GM21619 (cell line): ENCODE data around the gene GNGT1.

ENCODE experiments used
- ATAC-seq: cut with Tn5 transposase; IDR thresholded peaks from one replicate; pipeline ENCODE4 v1.9.1; 2021; ENCODE audit not compliant: unreplicated experiment

Gene GNGT1

GRCh38 chr7:93938293-93938692 lies 31.9 kb downstream of the GNGT1 start:
- no peak for ATAC-seq

- no peak for ATAC-seq
These were observed 35.6 kb downstream of the GNGT1 start for GRCh38 chr7:93941945-93942344.

- ATAC-seq = no peak
These were observed 37.6 kb downstream of the GNGT1 start for GRCh38 chr7:93943816-93944540.

- no peak for ATAC-seq
These were observed 38.3 kb downstream of the GNGT1 start for GRCh38 chr7:93944673-93945072.

GRCh38 chr7:93945083-93945482 lies 38.7 kb downstream of the GNGT1 start:
- ATAC-seq = no peak

GRCh38 chr7:93945756-93946535 lies 39.6 kb downstream of the GNGT1 start:
- ATAC-seq = no peak

GRCh38 chr7:93948106-93948505 lies 41.7 kb downstream of the GNGT1 start:
- ATAC-seq = no peak

- no peak for ATAC-seq
These were observed 42.5 kb downstream of the GNGT1 start for GRCh38 chr7:93948873-93949272.

- ATAC-seq = no peak
These were observed 43.1 kb downstream of the GNGT1 start for GRCh38 chr7:93949423-93949822.

GRCh38 chr7:93955304-93955703 lies 48.9 kb downstream of the GNGT1 start:
- peak; percentile 87 for ATAC-seq

GRCh38 chr7:93957767-93958166 lies 51.4 kb downstream of the GNGT1 start:
- no peak for ATAC-seq

- no peak for ATAC-seq
These were observed 51.8 kb downstream of the GNGT1 start for GRCh38 chr7:93958216-93958615.

GRCh38 chr7:93958651-93959050 lies 52.3 kb downstream of the GNGT1 start:
- no peak for ATAC-seq
